HG03039 (cell line): Measurements from ENCODE around the gene TSC2.
"Not testable (repeated sequence)": the region's sequence is repeated elsewhere in the genome, so short reads cannot be mapped to it uniquely, and the experiment has no call there.

Experiments used
- ATAC-seq: cut with Tn5 transposase; IDR thresholded peaks from one replicate; pipeline ENCODE4 v1.9.1; 2021; ENCODE audit warnings: mild to moderate bottlenecking, moderate library complexity; ENCODE audit not compliant: unreplicated experiment

Gene TSC2

DNA sequence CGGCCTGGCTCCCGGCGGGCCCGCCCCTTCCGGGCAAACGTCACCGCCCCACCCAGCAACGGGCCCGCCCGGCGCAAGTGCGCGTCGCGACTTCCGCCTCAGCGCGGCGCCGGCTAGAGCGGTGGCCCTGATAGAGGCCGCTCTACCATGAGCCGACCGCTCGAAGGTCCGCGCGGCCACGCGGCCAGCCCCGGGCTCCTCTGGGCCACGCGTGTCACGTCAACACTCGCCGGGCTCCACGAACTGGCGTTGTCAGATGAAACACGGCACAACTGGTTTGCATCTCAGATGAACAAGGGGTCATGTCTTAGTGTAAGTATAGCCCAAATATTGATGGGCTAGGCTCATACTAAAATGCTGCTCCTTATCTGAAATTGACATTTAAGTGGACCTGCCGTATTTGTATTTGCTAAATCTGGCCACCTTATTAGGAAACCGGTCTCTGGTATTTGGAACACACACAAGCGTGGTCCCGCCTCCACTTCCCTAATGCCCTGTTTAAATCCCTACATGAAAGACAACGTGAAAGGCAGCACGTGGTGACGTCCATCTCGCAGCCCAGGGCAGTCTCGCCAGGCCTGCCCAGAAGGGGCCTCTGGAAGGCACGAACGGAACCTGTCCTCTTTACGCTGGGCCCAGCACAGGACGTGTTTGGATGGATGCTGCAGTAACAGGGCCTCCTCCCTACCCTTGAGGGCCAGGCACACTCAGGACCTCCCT, 37.8 kb upstream of the TSC2 start, which contains the start of gene ZNF598:
Gene ZNF598 (minus strand): TSS at position 31 of the 720 bp plus-strand sequence.
- peak; percentile 80 for ATAC-seq

DNA sequence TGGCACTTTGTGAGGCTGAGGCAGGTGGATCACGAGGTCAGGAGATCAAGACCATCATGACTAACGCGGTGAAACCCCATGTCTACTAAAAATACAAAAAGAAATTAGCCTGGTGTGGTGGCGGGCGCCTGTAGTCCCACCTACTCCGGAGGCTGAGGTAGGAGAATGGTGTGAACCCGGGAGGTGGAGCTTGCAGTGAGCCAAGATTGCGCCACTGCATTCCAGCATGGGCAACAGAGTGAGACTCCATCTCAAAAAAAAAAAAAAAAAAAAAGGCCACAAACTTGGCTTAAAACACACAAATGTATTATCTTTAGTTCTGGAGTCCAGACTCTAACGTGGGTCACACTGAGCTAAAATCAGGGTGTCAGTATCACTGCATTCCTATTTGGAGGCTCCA, 36.1 kb upstream of the TSC2 start:
- not testable (repeated sequence) for ATAC-seq

DNA sequence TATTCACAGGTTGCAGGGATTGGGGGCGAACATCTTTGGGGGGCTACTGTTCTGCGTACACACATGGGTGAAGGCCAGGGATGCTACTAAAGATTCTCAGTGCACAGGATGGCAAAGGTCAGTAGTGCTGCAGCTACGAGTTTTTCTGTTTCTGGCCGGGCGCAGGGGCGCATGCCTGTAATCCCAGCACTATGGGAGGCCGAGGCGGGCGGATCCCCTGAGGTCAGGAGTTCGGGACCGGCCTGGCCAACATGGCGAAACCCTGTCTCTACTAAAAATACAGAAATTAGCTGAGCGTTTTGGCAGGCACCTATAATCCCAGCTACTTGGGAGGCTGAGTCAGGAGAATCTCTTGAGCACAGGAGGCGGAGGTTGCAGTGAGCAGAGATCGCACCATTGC, 34.3 kb upstream of the TSC2 start:
- ATAC-seq: no peak

DNA sequence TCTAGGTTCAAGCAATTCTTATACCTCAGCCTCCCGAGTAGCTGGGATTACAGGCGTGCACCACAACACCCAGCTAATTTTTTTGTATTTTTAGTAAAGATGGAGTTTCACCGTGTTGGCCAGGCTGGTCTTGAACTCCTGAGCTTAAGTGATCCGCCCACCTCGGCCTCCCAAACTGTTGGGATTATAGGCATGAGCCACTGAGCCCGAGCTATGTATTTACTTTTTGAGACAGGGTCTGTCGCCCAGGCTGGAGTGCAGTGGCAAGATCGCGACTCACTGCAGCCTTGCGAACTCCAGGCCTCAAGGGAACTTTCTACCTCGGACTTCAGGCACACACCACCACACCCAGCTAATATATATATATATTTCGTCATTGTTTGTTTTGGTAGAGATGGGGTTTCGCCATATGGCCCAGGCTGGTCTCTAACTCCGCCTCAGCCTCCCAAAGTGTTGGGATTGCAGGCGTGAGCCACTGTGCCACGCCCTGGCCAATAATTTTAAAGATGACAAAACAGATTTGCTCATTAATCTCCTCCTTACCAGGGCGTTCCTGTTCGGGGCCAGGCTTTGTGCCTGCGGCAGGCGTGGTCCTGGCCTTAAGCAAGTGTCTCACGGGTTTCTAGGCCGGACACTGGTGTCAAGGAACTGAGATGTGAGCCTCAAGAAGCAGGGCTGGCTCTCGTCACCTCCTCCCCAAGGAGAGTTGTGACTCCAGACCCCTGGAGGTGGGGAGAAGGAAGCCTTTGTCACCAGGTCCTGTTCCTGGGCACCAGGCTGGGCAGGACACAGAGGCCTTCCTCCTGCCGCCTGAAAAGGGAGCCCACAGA, 32.5 kb upstream of the TSC2 start:
- ATAC-seq: no peak

DNA sequence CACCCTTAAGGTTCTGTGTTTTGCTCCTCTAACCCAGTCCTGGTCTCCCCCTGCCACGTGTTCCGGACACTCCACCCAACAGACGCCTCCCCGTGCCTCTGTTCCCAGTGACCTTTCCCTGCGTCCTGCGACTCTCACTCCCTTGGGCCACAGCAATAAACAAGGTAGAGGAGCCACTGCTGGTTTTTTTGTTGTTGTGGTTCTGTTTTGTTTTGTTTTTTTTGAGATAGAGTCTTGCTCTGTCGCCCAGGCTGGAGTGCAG, 31.9 kb upstream of the TSC2 start:
- no peak for ATAC-seq

DNA sequence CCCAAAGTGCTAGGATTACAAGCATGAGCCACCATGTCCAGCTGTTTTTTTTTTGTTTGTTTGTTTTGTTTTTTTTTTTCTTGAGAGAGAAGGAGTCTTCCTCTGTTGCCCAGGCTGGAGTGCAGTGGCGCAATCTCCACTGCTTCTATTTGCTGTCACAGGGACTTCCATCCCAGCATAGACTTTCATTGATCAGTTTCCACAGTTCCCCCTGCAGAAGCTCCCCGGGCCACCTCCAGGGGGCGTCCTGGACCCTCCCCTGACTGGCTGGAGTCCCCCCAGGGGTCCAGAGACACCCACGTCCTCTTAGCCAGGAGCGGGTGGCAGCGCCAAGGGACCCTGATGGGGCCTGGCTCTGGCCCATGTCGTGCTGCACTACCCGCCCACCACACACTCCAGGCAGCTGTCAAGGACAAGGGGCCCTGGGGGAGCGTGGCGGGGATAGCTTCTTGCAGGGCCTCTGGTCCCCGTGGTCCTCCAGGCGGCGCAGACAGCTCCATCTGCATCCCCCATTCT, 31.3 kb upstream of the TSC2 start:
- no peak for ATAC-seq

DNA sequence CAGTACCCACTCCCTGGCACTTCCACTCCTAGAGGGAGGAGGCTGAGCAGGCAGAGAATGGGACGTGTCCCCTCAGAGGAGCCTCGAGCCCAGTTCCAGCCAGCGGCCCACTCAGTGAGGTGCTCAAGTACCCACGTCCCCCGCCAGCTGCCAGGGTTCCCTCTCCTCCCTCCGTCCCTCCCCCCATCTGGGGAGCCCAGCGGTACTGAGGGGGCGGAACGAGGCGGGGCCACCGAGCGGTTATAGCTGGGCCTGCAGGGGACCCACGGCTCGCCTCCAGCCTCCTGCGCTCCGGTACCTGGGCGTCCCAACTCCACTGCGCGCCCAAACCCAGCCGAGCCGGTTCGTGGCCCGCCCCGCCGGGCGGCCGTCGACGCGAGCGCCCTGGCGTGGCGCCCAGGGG, 28.3 kb upstream of the TSC2 start, which contains the start of gene NPW:
Gene NPW (plus strand): TSS at position 268 of the 403 bp plus-strand sequence.
- no peak for ATAC-seq

DNA sequence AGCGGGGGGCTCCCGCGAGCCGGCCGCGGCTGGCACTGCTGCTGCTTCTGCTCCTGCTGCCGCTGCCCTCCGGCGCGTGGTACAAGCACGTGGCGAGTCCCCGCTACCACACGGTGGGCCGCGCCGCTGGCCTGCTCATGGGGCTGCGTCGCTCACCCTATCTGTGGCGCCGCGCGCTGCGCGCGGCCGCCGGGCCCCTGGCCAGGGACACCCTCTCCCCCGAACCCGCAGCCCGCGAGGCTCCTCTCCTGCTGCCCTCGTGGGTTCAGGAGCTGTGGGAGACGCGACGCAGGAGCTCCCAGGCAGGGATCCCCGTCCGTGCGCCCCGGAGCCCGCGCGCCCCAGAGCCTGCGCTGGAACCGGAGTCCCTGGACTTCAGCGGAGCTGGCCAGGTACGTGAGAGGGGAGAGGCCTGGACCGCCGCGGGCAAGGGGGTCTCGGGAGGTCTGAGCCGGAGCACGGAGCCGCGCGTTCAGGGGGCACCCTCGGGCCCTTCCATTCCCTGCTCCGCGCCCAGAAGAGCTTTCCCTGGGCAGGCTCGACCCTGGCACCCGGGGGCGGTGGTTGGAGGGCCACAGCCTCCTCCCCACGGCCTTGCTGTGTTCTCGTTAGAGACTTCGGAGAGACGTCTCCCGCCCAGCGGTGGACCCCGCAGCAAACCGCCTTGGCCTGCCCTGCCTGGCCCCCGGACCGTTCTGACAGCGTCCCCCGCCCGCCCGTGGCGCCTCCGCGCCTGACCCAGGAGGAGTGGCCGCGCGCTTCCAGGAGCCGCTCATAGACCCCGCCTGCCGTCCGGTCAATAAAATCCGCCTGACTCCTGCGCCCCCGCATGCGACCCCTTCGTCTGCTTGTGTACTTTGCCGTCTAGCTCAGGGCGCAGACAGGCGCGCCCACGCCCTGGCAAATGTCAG, 27.6 kb upstream of the TSC2 start:
- ATAC-seq: no peak

DNA sequence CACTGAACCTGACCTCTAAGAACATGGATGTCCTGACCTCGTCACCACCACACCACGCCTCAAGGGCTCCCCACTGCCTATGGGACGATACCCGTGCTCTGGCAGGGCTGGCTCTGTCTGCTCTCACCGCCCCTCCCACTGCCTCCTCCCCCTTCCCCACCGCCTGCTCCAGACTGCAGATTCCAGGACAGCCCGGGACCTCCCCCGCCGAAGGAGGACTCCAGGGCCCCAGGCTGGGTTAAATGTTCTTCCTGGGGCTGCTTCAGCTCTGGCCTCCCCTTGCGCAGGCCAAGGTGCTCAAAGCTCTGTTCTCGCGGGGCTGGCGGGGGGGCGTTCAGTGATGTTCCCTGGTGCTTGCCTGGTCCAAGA, 25.1 kb upstream of the TSC2 start:
- no peak for ATAC-seq

DNA sequence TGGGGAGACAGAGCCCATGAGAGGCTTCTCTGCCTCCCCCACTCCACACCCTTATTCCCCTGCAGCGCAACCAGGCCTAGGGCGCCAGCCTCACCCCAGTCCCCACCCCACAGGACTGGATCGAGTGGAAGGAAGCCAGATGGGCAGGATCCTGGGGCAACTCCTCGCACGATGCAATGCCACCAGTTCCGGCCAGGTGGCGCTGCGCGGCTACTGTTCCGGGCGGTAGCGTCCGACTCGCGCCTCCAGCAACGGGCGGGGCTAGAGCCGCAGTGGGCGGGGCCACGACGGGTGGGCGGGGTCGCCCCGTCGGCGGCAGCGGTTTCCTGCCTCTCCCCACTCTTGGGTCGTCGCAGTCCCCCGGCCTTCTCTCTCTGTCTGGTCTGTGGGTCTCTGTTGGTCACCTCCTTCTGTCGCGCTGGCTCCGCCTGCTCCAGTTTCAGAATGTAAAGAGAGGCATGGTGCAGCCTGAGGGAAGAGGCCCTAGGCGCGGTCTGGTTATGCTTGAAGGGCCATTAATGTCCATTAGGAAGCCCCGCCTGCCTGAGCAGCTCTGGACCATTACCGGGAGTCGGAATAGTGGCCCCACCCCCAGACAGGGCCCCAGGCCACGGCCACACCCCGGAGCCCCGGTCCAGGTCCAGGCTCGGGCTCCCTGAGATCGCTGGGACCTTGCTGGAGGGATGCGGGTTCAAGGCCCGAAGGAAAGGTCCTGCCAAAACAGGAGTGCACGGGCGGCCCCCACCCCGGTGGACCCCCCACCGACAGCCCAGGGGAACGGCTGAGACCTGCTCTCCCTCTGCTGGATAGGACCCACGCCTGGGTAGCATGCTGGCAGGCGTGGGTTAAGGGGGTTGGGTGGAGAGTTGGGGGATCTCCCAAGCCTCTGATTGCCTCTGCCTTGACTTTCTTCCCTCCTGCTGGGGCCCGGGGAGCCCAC, 24.4 kb upstream of the TSC2 start:
- peak; percentile 62 for ATAC-seq

DNA sequence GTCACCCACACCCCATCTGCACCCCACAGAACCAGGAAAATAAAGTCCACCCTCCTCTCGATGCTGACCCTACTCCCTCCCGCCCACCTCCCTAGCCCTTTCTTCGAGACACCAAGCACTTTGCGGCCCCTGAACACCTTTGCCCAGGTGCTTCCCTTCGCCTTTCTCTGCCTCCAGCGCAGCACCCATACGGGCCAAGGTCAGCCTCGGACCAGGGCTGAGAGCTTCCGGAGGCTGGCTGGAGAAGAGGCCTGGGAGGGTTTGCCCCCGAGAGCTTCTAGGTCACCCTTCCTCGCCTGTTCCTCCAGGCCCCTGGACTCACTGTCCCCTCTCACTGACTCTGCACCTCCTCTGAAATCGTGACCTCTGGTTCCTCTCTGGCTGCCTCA, 23.8 kb upstream of the TSC2 start:
- no peak for ATAC-seq

DNA sequence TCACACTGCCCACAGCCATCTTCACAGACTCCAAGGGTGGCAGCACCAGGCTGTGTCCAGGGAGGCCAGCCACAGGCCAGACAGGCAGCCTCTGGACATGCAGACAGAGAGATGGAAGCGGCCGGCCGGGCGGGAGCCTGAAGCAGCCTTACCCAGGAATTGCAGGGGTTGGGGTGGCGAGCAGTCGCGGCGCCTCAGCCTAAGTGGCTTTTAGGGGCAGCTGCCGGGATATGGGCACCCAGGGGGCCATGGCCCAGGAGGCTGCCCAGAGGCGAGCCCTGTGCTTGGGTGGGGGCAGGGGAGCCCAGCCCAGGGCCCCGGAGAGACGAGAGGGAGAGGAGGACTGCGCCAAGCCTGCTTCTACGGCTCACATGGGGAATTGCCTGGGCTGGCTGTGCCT, 22.5 kb upstream of the TSC2 start:
- no peak for ATAC-seq

DNA sequence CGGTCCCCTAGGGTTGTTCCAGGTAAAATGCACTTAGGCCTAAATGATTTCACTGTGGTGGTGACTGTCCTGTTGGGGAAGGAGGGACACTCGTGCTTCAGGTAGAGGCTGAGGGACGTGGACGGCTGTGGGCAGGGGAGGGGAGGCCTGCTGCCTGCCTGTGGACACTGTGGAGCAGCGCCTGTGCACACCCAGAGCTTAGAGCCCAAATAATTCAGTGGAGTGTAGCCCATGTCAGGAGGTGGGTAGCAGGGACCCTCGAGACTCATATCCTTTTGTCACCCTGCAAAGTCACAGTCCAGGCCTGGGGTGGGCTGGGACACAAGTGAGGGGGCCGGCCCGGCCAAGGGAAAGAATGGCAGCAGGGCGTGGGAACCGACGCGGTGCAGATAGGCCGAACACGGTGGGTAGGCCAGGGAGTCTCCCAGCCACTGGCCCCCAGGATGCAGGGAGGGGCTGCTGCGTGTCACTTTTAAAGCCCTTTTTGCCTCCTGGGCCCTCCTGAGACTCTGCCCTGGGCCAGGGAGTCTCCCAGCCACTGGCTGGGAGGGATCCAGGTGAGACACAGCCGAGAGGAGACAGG, 21.8 kb upstream of the TSC2 start:
- no peak for ATAC-seq

DNA sequence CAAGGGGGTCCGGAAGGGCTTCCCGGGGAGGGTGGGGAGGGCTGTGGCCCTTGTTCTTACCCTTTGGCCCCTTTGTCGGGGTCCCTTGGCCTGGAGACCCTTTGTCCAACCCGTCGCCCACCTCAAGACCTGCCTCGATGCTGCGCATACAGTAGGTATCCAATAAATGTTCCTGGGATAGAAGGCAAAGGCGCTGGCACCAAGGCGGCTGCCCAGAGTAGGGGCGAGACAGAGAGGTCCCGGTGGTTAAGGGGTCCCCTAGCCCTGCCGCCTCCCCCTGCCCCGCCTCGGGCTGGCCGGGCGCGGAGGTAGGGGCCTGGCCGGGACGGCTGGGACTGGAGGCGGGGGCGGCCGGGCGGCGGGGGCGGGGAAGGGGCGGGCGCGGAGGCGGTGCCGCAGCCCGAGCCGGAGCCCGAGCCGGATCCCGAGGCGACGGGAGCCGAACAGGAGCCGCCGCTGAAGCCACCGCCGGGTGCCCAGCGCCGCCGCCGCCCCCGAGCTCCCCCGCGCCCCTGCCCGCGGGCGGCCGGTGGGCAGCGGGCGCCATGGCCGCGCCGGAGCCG, 21.2 kb upstream of the TSC2 start, which contains the start of gene NHERF2:
Gene NHERF2 (plus strand): TSS at position 442 of the 563 bp plus-strand sequence. CDS start 104 bp downstream, at position 546.
- ATAC-seq: no peak

DNA sequence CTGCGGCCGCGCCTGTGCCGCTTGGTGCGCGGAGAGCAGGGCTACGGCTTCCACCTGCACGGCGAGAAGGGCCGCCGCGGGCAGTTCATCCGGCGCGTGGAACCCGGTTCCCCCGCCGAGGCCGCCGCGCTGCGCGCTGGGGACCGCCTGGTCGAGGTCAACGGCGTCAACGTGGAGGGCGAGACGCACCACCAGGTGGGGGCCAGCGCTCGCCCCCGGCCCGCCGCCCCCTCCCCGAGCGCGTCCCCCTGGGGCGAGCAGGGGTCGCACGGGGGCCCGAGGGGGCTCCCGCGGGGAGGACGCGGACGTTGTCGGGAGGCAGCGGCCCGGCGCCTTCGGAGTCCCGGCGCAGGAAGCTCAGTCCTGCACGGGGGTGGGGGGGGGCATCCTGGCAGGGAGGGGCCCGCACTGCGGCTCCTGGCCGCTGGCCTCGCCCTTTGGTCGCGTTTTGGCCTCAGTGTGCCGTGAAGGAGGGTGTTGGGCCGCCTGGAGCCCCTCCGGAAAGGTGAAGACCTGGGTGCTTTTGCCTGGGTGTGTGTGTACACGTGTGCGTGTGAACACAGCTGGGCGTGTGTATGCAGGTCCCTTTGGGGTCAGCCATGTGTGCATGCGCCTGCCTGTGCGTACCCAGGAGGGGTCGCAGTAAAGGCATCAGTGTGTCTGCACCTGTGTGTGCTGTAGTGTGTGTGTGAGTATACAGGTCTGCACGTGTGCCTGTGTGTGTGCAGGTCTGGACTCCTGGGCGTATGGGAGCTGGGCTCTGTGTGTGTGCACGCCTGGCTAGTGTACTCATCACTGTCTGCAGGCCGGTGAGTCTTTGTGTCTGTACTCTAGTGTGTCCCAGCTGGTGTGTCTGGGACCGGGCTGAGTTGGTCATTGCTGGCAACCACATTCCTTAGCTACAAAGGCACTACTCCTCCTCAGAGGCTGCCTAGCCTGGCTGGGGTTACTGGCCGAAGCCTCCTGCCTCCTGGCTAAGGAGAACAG, 20.5 kb upstream of the TSC2 start:
- no peak for ATAC-seq

DNA sequence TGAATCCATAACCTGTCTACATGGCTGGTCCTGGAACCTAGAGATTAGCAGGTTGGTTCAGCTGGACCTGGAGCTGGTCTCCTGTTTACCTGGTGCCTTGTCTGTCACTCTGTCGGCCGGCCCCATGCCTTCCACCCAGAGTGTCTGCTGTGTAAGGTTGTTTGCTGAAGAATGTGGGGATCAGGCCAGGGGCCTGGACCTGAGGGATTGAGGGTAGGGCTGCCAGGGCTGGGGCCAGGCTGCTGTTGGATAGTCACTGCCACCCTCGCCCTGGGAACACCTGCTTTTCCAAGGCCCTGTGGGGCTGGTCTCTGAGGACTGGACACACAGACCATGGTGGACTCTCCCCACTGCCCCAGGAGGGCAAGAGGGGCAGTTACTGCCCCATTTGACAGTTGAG, 19.6 kb upstream of the TSC2 start:
- no peak for ATAC-seq

DNA sequence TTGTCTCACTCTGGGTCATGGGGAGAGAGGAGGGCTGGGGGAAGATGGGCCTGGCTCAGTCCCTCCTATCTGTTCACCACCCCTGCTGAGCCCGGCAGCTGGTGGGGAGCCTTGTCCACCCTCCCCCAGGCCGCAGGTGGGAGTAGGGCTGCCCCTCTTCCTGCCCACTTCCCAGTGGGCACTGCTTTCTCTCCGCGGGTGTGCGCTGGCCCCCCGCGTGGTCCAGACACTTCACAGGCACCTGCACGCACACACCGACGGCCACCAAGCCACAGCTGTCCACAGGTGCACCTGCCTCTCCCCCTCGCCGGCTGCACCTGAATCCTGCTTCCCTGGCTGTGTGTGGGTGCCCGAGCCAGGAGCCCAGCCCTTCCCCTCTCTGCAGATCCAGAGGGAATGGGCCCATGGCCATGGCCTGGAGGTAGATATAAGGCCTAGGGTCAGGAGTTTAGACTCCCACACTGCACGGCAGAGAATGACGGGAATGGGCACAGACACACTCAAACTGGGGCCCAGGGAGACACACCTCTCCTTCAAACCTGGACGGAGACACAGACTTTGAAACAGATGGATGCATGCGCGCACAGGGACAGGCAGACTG, 19.1 kb upstream of the TSC2 start:
- no peak for ATAC-seq

DNA sequence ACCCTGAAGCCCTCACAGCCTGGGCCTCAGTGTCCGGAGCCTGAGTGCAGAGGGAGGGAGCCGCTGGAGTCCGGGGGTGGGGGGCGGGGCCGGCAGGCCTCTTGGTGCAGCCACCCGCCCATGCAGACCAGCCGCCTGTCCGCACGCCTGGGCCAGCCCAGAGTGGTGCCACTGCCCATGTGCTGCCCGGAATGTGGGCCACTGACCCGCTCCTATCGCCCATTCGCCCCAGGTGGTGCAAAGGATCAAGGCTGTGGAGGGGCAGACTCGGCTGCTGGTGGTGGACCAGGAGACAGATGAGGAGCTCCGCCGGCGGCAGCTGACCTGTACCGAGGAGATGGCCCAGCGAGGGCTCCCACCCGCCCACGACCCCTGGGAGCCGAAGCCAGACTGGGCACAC, 18.4 kb upstream of the TSC2 start:
- no peak for ATAC-seq
